GM18505 (cell line): ENCODE data around the gene HLA-A.

Experiments
- ATAC-seq: cut with Tn5 transposase; IDR thresholded peaks from one replicate; pipeline ENCODE4 v1.9.1; 2021; ENCODE audit not compliant: unreplicated experiment
- POLR2A ChIP-seq: IDR thresholded peaks from 4 replicates; pipeline ENCODE4 v1.6.1; 2011; ENCODE audit warnings: borderline replicate concordance; ENCODE audit not compliant: insufficient read depth, insufficient read length; ENCODE audit errors: extremely low read depth

Gene HLA-A

GRCh38 chr6:29980511-29980910, 38.2 kb downstream of the HLA-A start:
- ATAC-seq: no peak
- TF ChIP-seq POLR2A: no peak

- TF ChIP-seq POLR2A: no peak
- no peak for ATAC-seq
These were observed 39.0 kb downstream of the HLA-A start for GRCh38 chr6:29981211-29981812.

DNA sequence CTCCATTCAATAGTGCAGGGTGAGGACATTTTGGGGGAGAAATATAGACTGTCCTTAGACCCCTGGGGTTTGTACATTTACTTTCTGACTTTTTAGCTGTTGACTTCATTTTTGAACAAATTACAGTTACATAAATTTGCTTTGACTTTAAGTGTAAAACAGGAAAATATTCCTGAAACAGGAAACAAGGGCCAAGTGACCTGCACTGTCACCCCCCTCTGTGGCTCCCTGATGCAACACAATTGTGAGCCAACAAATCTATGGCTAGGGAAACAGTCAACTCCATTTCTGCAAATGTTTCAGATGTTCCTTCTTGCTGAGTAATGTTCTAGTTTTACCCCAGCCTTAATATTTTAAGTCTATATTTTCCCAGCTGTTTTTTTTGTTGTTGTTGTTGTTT, 39.8 kb downstream of the HLA-A start:
- ATAC-seq: no peak
- no peak for TF ChIP-seq POLR2A

- no peak for ATAC-seq
- TF ChIP-seq POLR2A: no peak
These were observed 41.9 kb downstream of the HLA-A start for GRCh38 chr6:29984232-29984631.

DNA sequence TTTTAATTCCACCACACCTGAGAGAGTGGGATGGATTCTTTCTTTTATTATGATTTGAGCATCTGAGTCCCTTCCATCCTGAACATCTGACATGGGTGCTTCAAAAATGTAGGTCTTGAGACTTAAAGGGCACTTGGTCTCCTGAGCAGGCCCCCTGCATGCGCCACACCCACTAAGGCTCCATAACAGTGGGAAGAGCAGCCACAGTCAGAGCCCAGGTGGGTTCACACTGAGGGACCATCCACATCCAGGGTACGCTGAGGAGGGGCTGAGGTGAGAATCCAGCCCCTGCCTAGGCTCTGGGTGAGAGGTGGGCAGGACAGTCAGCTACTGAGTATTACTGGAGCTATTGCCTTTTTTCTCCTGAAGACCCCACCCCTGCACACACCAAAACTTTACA, 42.7 kb downstream of the HLA-A start:
- no peak for TF ChIP-seq POLR2A
- no peak for ATAC-seq

DNA sequence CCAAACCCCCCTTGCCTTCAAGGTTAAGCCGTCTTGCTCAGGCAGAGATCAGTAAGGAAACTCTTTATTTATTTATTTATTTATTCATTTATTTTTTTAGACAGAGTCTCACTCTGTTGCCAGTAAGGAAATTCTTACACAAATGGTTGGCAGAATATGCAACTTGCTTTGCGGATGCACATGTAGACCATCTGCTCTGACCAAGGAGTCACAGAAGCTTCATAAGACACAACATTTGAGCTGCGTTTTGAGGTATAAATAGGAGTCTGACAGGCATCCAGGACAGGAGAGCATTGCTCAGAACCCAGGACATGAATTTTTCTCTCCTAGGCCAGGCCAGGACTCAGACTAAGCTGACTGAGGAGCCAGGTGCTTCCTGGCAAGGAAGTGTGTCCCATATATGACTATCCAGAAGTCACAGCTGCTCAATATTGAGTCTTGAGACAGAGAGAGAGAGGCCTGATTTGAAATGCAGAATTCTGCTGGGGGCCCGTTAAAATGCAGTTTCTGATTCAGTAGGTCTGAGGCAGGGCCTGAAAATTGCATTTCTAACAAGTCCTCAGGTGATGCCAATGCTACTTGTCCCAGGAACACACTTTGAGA, 43.9 kb downstream of the HLA-A start:
- ATAC-seq: no peak
- TF ChIP-seq POLR2A: no peak

DNA sequence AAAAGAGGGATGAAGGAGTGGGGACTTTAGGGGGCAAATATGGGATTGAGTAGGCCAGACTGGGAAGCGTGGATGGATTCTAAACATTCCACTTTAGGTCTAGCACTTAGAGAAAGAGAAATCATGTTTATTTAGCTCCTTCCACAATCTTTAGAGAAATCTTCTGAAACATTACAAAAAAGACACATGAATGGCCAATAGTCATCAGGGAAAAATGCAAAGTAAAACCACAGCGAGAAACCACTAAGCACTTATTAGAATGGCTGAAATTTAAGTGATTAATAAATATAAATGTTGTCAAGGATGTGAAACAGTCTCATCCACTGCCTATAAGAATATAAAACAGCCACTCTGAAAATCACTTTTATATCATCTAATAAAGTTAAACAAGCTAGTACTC, 46.9 kb downstream of the HLA-A start:
- no peak for TF ChIP-seq POLR2A
- ATAC-seq: no peak

- no peak for ATAC-seq
- TF ChIP-seq POLR2A: no peak
These were observed 48.6 kb downstream of the HLA-A start for GRCh38 chr6:29990931-29991330.

DNA sequence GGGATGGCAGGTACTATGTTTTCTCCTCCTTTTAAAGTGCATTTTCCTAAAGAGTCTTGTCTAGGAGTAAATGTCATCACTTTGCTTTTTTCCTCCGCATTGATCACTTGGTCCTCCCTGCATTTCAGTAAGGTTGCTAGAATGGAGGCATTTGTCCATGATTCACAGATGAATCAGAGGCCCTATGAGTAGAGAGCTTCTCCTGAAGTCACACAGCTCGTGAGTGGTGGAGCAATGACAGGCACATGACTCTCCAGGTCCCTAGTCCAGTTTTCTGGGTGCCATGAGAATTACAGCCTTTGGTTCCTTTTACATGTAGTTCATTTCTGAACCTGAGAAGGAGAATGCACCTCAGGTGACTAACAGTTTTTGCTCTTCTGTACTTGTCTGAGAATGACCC, 50.5 kb downstream of the HLA-A start:
- no peak for ATAC-seq
- no peak for TF ChIP-seq POLR2A

- TF ChIP-seq POLR2A: no peak
- no peak for ATAC-seq
These were observed 52.5 kb downstream of the HLA-A start for GRCh38 chr6:29994826-29995225.

DNA sequence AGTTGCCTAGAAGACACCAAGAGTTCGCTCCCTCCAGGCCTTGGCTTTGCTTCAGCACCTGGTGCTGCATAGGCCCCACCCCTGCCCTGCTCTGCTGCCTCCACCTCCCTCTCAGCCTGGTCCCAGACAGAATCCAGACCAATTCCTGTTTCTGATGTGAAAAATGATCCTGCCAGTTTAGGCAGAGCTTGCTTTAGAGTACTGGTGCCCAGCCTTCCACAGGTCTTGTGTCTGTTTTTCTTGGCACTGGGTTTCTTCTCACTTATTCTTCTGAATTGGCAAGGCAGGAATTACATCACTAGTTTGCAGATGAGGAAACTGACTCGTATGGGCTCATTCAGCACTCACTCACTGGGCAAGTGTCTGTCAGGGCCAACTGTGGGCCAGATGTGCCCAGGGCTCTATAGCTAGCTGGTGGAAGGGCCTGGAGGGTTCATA, 53.0 kb downstream of the HLA-A start:
- no peak for TF ChIP-seq POLR2A

More for the DNA sequence above, 53.0 kb downstream of the HLA-A start:
- no peak for ATAC-seq
